SK-N-SH (cell line): ENCODE data around the gene IRF9. TPM values are rescaled to one million over a fixed set of nuclear protein-coding genes. Genes with fewer than 3 reads are reported as not detected.

Experiments used
- CTCF ChIA-PET: fragments of 300-600, 350-600 bp; formaldehyde crosslinking; extraction: SDS; loops from one replicate; lab custom pipeline; 2021; lab: Yijun Ruan, JAX
- POLR2A ChIA-PET: fragments of 350-600 bp; sonication (Branson Sonifier 250); formaldehyde crosslinking; extraction: SDS; loops from one replicate; lab custom pipeline; 2020; ENCODE audit warnings: antibody characterized with exemption, inconsistent platforms; lab: Yijun Ruan, JAX
- DNase-seq: peaks from one replicate; pipeline ENCODE4 v3.0.0; 2012
- H2AFZ ChIP-seq: fragments of 200-600 bp; sonication (generic); 2 replicates; pipeline ENCODE4 v1.8.1; 2016; ENCODE audit warnings: antibody characterized with exemption, mild to moderate bottlenecking, low read depth
- H3F3A ChIP-seq: fragments of 200-600 bp; sonication (generic); replicated peaks from 2 replicates; pipeline ENCODE3; 2016; ENCODE audit warnings: antibody characterized with exemption, mild to moderate bottlenecking; ENCODE audit not compliant: insufficient read depth
- H3K27ac ChIP-seq, 2 experiments: fragments of 200-500 bp in 1 of 2; fragments of 200-600 bp in 1 of 2; sonication (Bioruptor generic) in 1 of 2; sonication (generic), shearing (Covaris generic) in 1 of 2; 2 replicates each; pipeline versions ENCODE4 v1.5.1 to v1.6.1; 2014 to 2016; ENCODE audit warnings: low read depth in 2 of 2, inconsistent platforms in 1 of 2, low read length in 1 of 2, mild to moderate bottlenecking in 1 of 2, mixed read lengths in 1 of 2
- H3K27me3 ChIP-seq: fragments of 200-600 bp; sonication (generic), shearing (Covaris generic); 2 replicates; pipeline ENCODE4 v1.6.1; 2016; ENCODE audit warnings: mixed run types; ENCODE audit not compliant: insufficient read depth
- H3K36me3 ChIP-seq, 2 experiments: fragments of 200-500 bp in 1 of 2; fragments of 200-600 bp in 1 of 2; sonication (Bioruptor generic) in 1 of 2; sonication (generic) in 1 of 2; replicated peaks in 1 of 2; 2 replicates each; pipeline versions ENCODE3 to v1.5.1; 2014 to 2016; ENCODE audit warnings: low read length in 1 of 2, mild to moderate bottlenecking in 1 of 2; ENCODE audit not compliant: insufficient read depth in 2 of 2, control insufficient read depth in 1 of 2
- H3K4me1 ChIP-seq, 2 experiments: fragments of 200-500 bp in 1 of 2; fragments of 200-600 bp in 1 of 2; sonication (Bioruptor generic) in 1 of 2; sonication (generic), shearing (Covaris generic) in 1 of 2; 2 replicates each; pipeline versions ENCODE4 v1.5.1 to v1.6.1; 2014 to 2016; ENCODE audit warnings: low read depth in 1 of 2, low read length in 1 of 2, mixed run types in 1 of 2; ENCODE audit not compliant: insufficient read depth in 2 of 2, control insufficient read depth in 1 of 2
- H3K4me2 ChIP-seq: fragments of 200-600 bp; sonication (generic), shearing (Covaris generic); 2 replicates; pipeline ENCODE4 v1.6.1; 2017; ENCODE audit warnings: mixed run types
- H3K4me3 ChIP-seq, 2 experiments: fragments of 200-500 bp in 1 of 2; fragments of 200-600 bp in 1 of 2; sonication (Bioruptor generic) in 1 of 2; sonication (generic), shearing (Covaris generic) in 1 of 2; 2 replicates each; pipeline versions ENCODE4 v1.5.1 to v1.8.1; 2014 to 2016; ENCODE audit warnings: low read depth in 2 of 2, inconsistent platforms in 1 of 2, low read length in 1 of 2, mild to moderate bottlenecking in 1 of 2, mixed read lengths in 1 of 2, moderate library complexity in 1 of 2
- H3K79me2 ChIP-seq: fragments of 200-600 bp; sonication (generic); 2 replicates; pipeline ENCODE4 v1.8.1; 2017; ENCODE audit warnings: mild to moderate bottlenecking; ENCODE audit not compliant: insufficient read depth
- H3K9ac ChIP-seq: fragments of 200-600 bp; sonication (generic); 2 replicates; pipeline ENCODE4 v1.6.1; 2017; ENCODE audit warnings: mixed run types
- H3K9me2 ChIP-seq: fragments of 200-600 bp; sonication (generic); 2 replicates; pipeline ENCODE4 v1.6.1; 2017; ENCODE audit warnings: mixed run types
- H3K9me3 ChIP-seq: fragments of 200-600 bp; sonication (generic); 2 replicates; pipeline ENCODE4 v1.6.1; 2017; ENCODE audit warnings: mixed run types, mild to moderate bottlenecking, moderate library complexity
- H4K20me1 ChIP-seq: fragments of 200-600 bp; sonication (generic); 2 replicates; pipeline ENCODE4 v1.6.1; 2017; ENCODE audit warnings: mild to moderate bottlenecking, mixed run types; ENCODE audit not compliant: insufficient read depth
- CHD2 ChIP-seq: fragments of 150-350 bp; IDR thresholded peaks from 2 replicates; pipeline ENCODE4 v1.6.1; 2018; ENCODE audit warnings: low read length; ENCODE audit not compliant: partially characterized antibody
- EZH2phosphoT487 ChIP-seq: fragments of 200-600 bp; sonication (generic); IDR thresholded peaks from 2 replicates; pipeline ENCODE4 v1.6.1; 2017; ENCODE audit warnings: low read depth, mixed run types, mild to moderate bottlenecking, antibody characterized with exemption, moderate library complexity, borderline replicate concordance
- FOXJ3 ChIP-seq: sonication (generic); formaldehyde crosslinking; IDR thresholded peaks from 2 replicates; pipeline ENCODE4 v1.5.1; 2020; ENCODE audit warnings: mild to moderate bottlenecking, missing genetic modification reagents
- GABPA ChIP-seq: IDR thresholded peaks from 2 replicates; pipeline ENCODE4 v1.4.0; 2012; ENCODE audit warnings: low read depth, mild to moderate bottlenecking
- GATA2 ChIP-seq: sonication (generic); formaldehyde crosslinking; IDR thresholded peaks from 2 replicates; pipeline ENCODE4 v1.5.0; 2020; ENCODE audit warnings: mild to moderate bottlenecking, missing genetic modification reagents
- MAX ChIP-seq: IDR thresholded peaks from 2 replicates; pipeline ENCODE4 v1.4.0; 2012; ENCODE audit warnings: low read depth
- MEF2A ChIP-seq: IDR thresholded peaks from 2 replicates; pipeline ENCODE4 v1.4.0; 2012; ENCODE audit warnings: low read depth, borderline replicate concordance
- NRF1 ChIP-seq: IDR thresholded peaks from 2 replicates; pipeline ENCODE4 v1.6.1; 2012; ENCODE audit warnings: low read depth, mild to moderate bottlenecking, low read length
- PBX3 ChIP-seq: IDR thresholded peaks from 2 replicates; pipeline ENCODE4; 2012
- RCOR1 ChIP-seq: fragments of 150-350 bp; IDR thresholded peaks from 2 replicates; pipeline ENCODE4 v1.6.1; 2017; ENCODE audit warnings: antibody characterized with exemption, low read length
- REST ChIP-seq: IDR thresholded peaks from 2 replicates; pipeline ENCODE4 v1.6.1; 2012; ENCODE audit warnings: mild to moderate bottlenecking, low read depth, low read length, moderate library complexity
- RFX5 ChIP-seq: IDR thresholded peaks from 2 replicates; pipeline ENCODE4 v1.6.1; 2012; ENCODE audit warnings: mild to moderate bottlenecking, improper control_type of control experiment, low read length
- SIN3A ChIP-seq: IDR thresholded peaks from 2 replicates; pipeline ENCODE4 v1.6.1; 2012; ENCODE audit warnings: low read depth, mild to moderate bottlenecking, low read length, moderate library complexity, borderline replicate concordance
- SMC3 ChIP-seq: IDR thresholded peaks from 2 replicates; pipeline ENCODE4 v1.6.1; 2012; ENCODE audit warnings: low read depth, low read length, improper control_type of control experiment
- TCF12 ChIP-seq: IDR thresholded peaks from 2 replicates; pipeline ENCODE4 v1.4.0; 2012
- TEAD4 ChIP-seq: IDR thresholded peaks from 2 replicates; pipeline ENCODE4 v1.4.0; 2012; ENCODE audit warnings: mild to moderate bottlenecking, borderline replicate concordance; ENCODE audit not compliant: insufficient read depth
- WGBS: methylation state at CpG from one replicate; pipeline ENCODE4 v1.1.6; 2017; ENCODE audit warnings: low lambda C conversion rate; 5-methylcytosine and 5-hydroxymethylcytosine counted together
- polyA plus RNA-seq, 3 experiments: library from polyadenylated mRNA; depleted of rRNA; stranded (reverse); fragments of >200 nt; gene quantifications; 2 replicates each; pipeline ENCODE4 v1.2.3, GENCODE V29; 2012

The IRF9 gene
- polyA plus RNA-seq, 1 of the 3 experiments (the other 2 are of a cell fraction) = 37.6 TPM

- CTCF ChIA-PET = interaction anchor here (0.8 to 1.5 kb wide), 3 partner anchors 11 to 124 kb away, joined by 3 to 5 read pairs (median 3); partner anchors contain the start of gene IRF9
Measured at GRCh38 chr14:24119691-24120090, 41.4 kb upstream of the IRF9 start.

GRCh38 chr14:24121210-24121609 lies 39.9 kb upstream of the IRF9 start:
- H2AFZ ChIP-seq = no peak overlapping the region
- H3K79me2 ChIP-seq = no peaks in the 10 kb centered on the region
- no peak overlapping the region for H3K9ac ChIP-seq
- no peaks in the 10 kb centered on the region for H3K9me3 ChIP-seq
- H3K27me3 ChIP-seq = no peaks in the 10 kb centered on the region
- H3K36me3 ChIP-seq = peaks cover 12 to 47% of the 10 kb centered on the region in 2 experiments
- no peaks in the 10 kb centered on the region for H4K20me1 ChIP-seq
- DNase-seq = no peak
- WGBS = 88% methylated on average over 4 of the region's 8 CpGs
- H3K4me2 ChIP-seq = no peak overlapping the region
- H3K4me1 ChIP-seq = peaks cover 4% of the 10 kb centered on the region in 2 experiments; a peak in 2 of 4 replicates
- no peaks in the 10 kb centered on the region for H3F3A ChIP-seq
- CTCF ChIA-PET = interaction anchor here (1.4 kb wide), 1 partner anchor 12 kb away, joined by 3 read pairs; no protein-coding TSS in a partner anchor
- H3K4me3 ChIP-seq = no peak overlapping the region
- H3K27ac ChIP-seq = no peak overlapping the region
- TF ChIP-seq TCF12 (no peak), FOXJ3 (CRISPR knock-in tag) (no peak), CHD2 (no peak), MEF2A (no peak), GABPA (no peak), REST (no peak), SIN3A (no peak), MAX (no peak), SMC3 (no peak), EZH2phosphoT487 (no peak), RCOR1 (no peak), GATA2 (no peak), RFX5 (no peak), TEAD4 (no peak)
- POLR2A ChIA-PET = no interaction called here
- H3K9me2 ChIP-seq = no peaks in the 10 kb centered on the region

More at GRCh38 chr14:24119691-24120090, 41.4 kb upstream of the IRF9 start:
- Histone ChIP-seq H3F3A (no peaks in the 10 kb centered on the region), H3K4me3 (no peak overlapping the region), H3K27ac (no peak overlapping the region), H3K9me3 (no peaks in the 10 kb centered on the region), H4K20me1 (no peaks in the 10 kb centered on the region), H3K4me1 (peaks cover 10 to 12% of the 10 kb centered on the region in 2 experiments), H3K36me3 (peaks cover 12 to 47% of the 10 kb centered on the region in 2 experiments), H3K9me2 (no peaks in the 10 kb centered on the region), H3K9ac (no peak overlapping the region), H2AFZ (no peak overlapping the region), H3K4me2 (no peak overlapping the region), H3K79me2 (peaks cover 6% of the 10 kb centered on the region; the same call in 1 of the 2 replicates), H3K27me3 (no peaks in the 10 kb centered on the region)
- no peak for DNase-seq
- POLR2A ChIA-PET = no interaction called here
- 98% methylated on average over 6 of the region's 6 CpGs for WGBS
- no peak for TF ChIP-seq PBX3
- no peak for TF ChIP-seq EZH2phosphoT487
- no peak for TF ChIP-seq NRF1
- no peak for TF ChIP-seq GABPA
